Gastroesophageal sphincter (tissue), 3 donors: ENCODE data around the gene SECTM1.

Source experiments
- POLR2A ChIP-seq, 2 donors: fragments of 450-650 bp; IDR thresholded peaks; one replicate each; pipeline ENCODE4 v1.6.1; 2017; ENCODE audit warnings: antibody characterized with exemption in 2 of 2, mild to moderate bottlenecking in 2 of 2, moderate library complexity in 1 of 2
- POLR2AphosphoS5 ChIP-seq: sonication (generic); formaldehyde crosslinking; IDR thresholded peaks from one replicate; pipeline ENCODE4 v1.6.1; 2017; ENCODE audit warnings: antibody characterized with exemption
- TF ChIP-seq, protein P1 (sequence below), 4 experiments: fragments of 200-600 bp in 2 of 4; fragments of 450-650 bp in 2 of 4; sonication (generic) in 1 of 4; IDR thresholded peaks; one replicate each; pipeline ENCODE4 v1.5.1; 2017 to 2019; ENCODE audit warnings: antibody characterized with exemption in 4 of 4, mild to moderate bottlenecking in 2 of 4, moderate library complexity in 2 of 4

GRCh38 chr17:82373731-82374625, 40.4 kb upstream of the SECTM1 start:
- TF ChIP-seq POLR2AphosphoS5 = no peak
- TF ChIP-seq, protein P1, sequence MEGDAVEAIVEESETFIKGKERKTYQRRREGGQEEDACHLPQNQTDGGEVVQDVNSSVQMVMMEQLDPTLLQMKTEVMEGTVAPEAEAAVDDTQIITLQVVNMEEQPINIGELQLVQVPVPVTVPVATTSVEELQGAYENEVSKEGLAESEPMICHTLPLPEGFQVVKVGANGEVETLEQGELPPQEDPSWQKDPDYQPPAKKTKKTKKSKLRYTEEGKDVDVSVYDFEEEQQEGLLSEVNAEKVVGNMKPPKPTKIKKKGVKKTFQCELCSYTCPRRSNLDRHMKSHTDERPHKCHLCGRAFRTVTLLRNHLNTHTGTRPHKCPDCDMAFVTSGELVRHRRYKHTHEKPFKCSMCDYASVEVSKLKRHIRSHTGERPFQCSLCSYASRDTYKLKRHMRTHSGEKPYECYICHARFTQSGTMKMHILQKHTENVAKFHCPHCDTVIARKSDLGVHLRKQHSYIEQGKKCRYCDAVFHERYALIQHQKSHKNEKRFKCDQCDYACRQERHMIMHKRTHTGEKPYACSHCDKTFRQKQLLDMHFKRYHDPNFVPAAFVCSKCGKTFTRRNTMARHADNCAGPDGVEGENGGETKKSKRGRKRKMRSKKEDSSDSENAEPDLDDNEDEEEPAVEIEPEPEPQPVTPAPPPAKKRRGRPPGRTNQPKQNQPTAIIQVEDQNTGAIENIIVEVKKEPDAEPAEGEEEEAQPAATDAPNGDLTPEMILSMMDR (IDR thresholded peaks at IDR 0.05) = no peak
- TF ChIP-seq POLR2A (IDR thresholded peaks at IDR 0.05) = no peak
